Caco-2 (cell line): Measurements from ENCODE around the gene FCN1. TPM values are rescaled to one million over a fixed set of nuclear protein-coding genes. Genes with fewer than 3 reads are reported as not detected.

Experiments used
- BruUV-seq: library from RNA; stranded (reverse); fragments of 400-500 nt; replicated peaks from 2 replicates; lab custom pipeline; 2021; lab: Mats Ljungman, UMichigan
- CTCF ChIA-PET: fragments of 300-600 bp; sonication (Branson Sonifier 250); formaldehyde crosslinking; loops from one replicate; lab custom pipeline; 2022; ENCODE audit warnings: antibody characterized with exemption; lab: Charles Lee
- POLR2A ChIA-PET: fragments of 300-600 bp; sonication (Branson Sonifier 250); formaldehyde crosslinking; loops from one replicate; lab custom pipeline; 2022; ENCODE audit warnings: antibody characterized with exemption; lab: Charles Lee
- DNase-seq, 2 experiments: peaks; one replicate each; pipeline versions ENCODE4 v3.0.0 to v3.0.0-alpha.2; 2020 to 2022
- H3K27me3 ChIP-seq: replicated peaks from 2 replicates; pipeline ENCODE4 v1.6.0; 2011; ENCODE audit warnings: low read length; ENCODE audit not compliant: control insufficient read depth, insufficient read depth
- H3K36me3 ChIP-seq: 2 replicates; pipeline ENCODE4 v1.5.1; 2011; ENCODE audit warnings: low read length; ENCODE audit not compliant: control insufficient read depth, insufficient read depth
- H3K4me1 ChIP-seq: fragments of 250-450 bp; sonication (Bioruptor Pico); 2 replicates; pipeline ENCODE4 v1.5.1; 2020; ENCODE audit warnings: mild to moderate bottlenecking
- H3K4me3 ChIP-seq: 2 replicates; pipeline ENCODE4 v1.5.1; 2011; ENCODE audit warnings: low read depth, mild to moderate bottlenecking, control low read depth, low read length
- H3K9me3 ChIP-seq: fragments of 250-450 bp; sonication (Bioruptor Pico); 2 replicates; pipeline ENCODE4 v1.5.1; 2020; ENCODE audit warnings: mild to moderate bottlenecking, moderate library complexity
- H3K27ac Mint-ChIP-seq: one replicate; pipeline ENCODE4 v1.8.0; 2022; ENCODE audit warnings: mixed read lengths; ENCODE audit not compliant: unreplicated experiment
- H3K27me3 Mint-ChIP-seq: one replicate; pipeline ENCODE4 v1.8.0; 2022; ENCODE audit warnings: mixed read lengths; ENCODE audit not compliant: insufficient read depth, unreplicated experiment
- H3K36me3 Mint-ChIP-seq: one replicate; pipeline ENCODE4 v1.8.0; 2022; ENCODE audit warnings: mild to moderate bottlenecking, mixed read lengths; ENCODE audit not compliant: insufficient read depth, unreplicated experiment
- H3K4me1 Mint-ChIP-seq: one replicate; pipeline ENCODE4 v1.8.0; 2022; ENCODE audit warnings: low read depth, mixed read lengths; ENCODE audit not compliant: unreplicated experiment
- H3K4me3 Mint-ChIP-seq: one replicate; pipeline ENCODE4 v1.8.0; 2022; ENCODE audit warnings: mild to moderate bottlenecking, moderate library complexity, mixed read lengths; ENCODE audit not compliant: unreplicated experiment
- H3K9me3 Mint-ChIP-seq: one replicate; pipeline ENCODE4 v1.8.0; 2022; ENCODE audit warnings: mixed read lengths; ENCODE audit not compliant: unreplicated experiment
- intact Hi-C: fragments of 100-400 bp; cut with micrococcal nuclease; formaldehyde crosslinking; loops from one replicate; pipeline ENCODE4 v1.10.0; 2022; ENCODE audit not compliant: unreplicated experiment
- total RNA-seq: library from RNA; stranded (reverse); gene quantifications from 2 replicates; pipeline ENCODE4 v1.2.3, GENCODE V29; 2022
- TF ChIP-seq, protein P1 (sequence below), 2 experiments: fragments of 200-600 bp in 1 of 2; IDR thresholded peaks; 1 replicate in 1 of 2; 2 replicates in 1 of 2; pipeline versions ENCODE4 v1.5.1 to v1.8.0; 2011 to 2022; ENCODE audit warnings: antibody characterized with exemption in 1 of 2, control low read depth in 1 of 2, inconsistent platforms in 1 of 2, low read depth in 1 of 2, low read length in 1 of 2, mild to moderate bottlenecking in 1 of 2, moderate library complexity in 1 of 2; ENCODE audit not compliant: insufficient read depth in 1 of 2, severe bottlenecking in 1 of 2, unreplicated experiment in 1 of 2

Gene FCN1
- total RNA-seq, 1 experiment from 2014 or later, result not detected

GRCh38 chr9:134918646-134919045 is 934 bp upstream of the FCN1 start:
- CTCF ChIA-PET, result no interaction called here
- no peak for DNase-seq
- no peak overlapping the region for H3K4me3 ChIP-seq
- TF ChIP-seq, protein P1, sequence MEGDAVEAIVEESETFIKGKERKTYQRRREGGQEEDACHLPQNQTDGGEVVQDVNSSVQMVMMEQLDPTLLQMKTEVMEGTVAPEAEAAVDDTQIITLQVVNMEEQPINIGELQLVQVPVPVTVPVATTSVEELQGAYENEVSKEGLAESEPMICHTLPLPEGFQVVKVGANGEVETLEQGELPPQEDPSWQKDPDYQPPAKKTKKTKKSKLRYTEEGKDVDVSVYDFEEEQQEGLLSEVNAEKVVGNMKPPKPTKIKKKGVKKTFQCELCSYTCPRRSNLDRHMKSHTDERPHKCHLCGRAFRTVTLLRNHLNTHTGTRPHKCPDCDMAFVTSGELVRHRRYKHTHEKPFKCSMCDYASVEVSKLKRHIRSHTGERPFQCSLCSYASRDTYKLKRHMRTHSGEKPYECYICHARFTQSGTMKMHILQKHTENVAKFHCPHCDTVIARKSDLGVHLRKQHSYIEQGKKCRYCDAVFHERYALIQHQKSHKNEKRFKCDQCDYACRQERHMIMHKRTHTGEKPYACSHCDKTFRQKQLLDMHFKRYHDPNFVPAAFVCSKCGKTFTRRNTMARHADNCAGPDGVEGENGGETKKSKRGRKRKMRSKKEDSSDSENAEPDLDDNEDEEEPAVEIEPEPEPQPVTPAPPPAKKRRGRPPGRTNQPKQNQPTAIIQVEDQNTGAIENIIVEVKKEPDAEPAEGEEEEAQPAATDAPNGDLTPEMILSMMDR (IDR thresholded peaks at IDR 0.05; ENCODE audit: insufficient read depth in 1 of 2, low read depth in 1 of 2, low read length in 1 of 2, severe bottlenecking in 1 of 2, unreplicated experiment in 1 of 2), result no peak
- no peaks in the 10 kb centered on the region for H3K36me3 Mint-ChIP-seq
- intact Hi-C loops, result no loop called here
- no peak overlapping the region for H3K27ac Mint-ChIP-seq
- POLR2A ChIA-PET, result no interaction called here
- no peaks in the 10 kb centered on the region for H3K4me1 ChIP-seq
- no peaks in the 10 kb centered on the region for H3K9me3 Mint-ChIP-seq
- H3K27me3 Mint-ChIP-seq, result peaks cover 9% of the 10 kb centered on the region
- H3K27me3 ChIP-seq, result no peaks in the 10 kb centered on the region
- no peaks in the 10 kb centered on the region for H3K9me3 ChIP-seq
- no peaks in the 10 kb centered on the region for H3K4me1 Mint-ChIP-seq
- no peak overlapping the region for H3K4me3 Mint-ChIP-seq
- BruUV-seq, result no TSS peak
- no peaks in the 10 kb centered on the region for H3K36me3 ChIP-seq

DNA sequence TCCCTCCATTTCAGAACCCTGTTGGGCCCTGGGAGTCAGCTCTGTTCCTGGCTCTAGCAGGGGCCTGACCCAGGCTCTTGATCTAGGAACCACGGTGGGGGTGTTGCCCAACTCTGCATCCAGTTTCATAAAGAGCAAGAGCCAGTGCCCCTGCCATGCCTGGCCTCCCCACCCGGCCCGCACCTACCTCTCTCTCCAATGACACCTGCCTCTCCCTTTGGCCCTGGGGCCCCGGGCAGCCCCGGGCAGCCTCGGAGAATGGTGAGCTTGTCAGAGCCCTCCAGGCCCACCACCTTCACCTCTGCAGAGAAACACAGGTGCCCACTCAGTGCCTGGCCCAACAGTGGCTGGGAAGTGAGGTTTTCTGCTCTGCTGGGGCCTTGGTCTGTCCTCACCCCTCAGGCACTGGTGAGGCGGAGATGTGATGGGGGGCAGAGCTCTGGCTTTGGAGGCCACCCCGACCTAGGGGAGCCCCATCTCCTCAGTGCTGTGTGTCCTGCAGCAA is 1.5 kb downstream of the FCN1 start:
- Histone ChIP-seq H3K4me3 (no peak overlapping the region), H3K4me1 (no peaks in the 10 kb centered on the region), H3K27me3 (no peaks in the 10 kb centered on the region), H3K36me3 (no peaks in the 10 kb centered on the region), H3K9me3 (no peaks in the 10 kb centered on the region)
- Mint-ChIP-seq H3K36me3 (no peaks in the 10 kb centered on the region), H3K9me3 (no peaks in the 10 kb centered on the region), H3K27me3 (peaks cover 7% of the 10 kb centered on the region), H3K27ac (no peak overlapping the region), H3K4me3 (no peak overlapping the region), H3K4me1 (no peaks in the 10 kb centered on the region)
- TF ChIP-seq, protein P1 (IDR thresholded peaks at IDR 0.05; ENCODE audit: insufficient read depth in 1 of 2, low read depth in 1 of 2, low read length in 1 of 2, severe bottlenecking in 1 of 2, unreplicated experiment in 1 of 2), result no peak
- POLR2A ChIA-PET, result interaction anchor here (0.5 kb wide), 1 partner anchor 26 kb away, joined by 3 read pairs; no protein-coding TSS in a partner anchor
- BruUV-seq, result no TSS peak
- CTCF ChIA-PET, result no interaction called here
- DNase-seq, result no peak
- intact Hi-C loops, result no loop called here

- CTCF ChIA-PET, result no interaction called here
- no peak for DNase-seq
- TF ChIP-seq, protein P1 (IDR thresholded peaks at IDR 0.05; ENCODE audit: insufficient read depth in 1 of 2, low read depth in 1 of 2, low read length in 1 of 2, severe bottlenecking in 1 of 2, unreplicated experiment in 1 of 2), result no peak
- Mint-ChIP-seq H3K27ac (no peak overlapping the region), H3K36me3 (no peaks in the 10 kb centered on the region), H3K27me3 (peaks cover 15% of the 10 kb centered on the region), H3K9me3 (no peaks in the 10 kb centered on the region), H3K4me3 (no peak overlapping the region), H3K4me1 (no peaks in the 10 kb centered on the region)
- Histone ChIP-seq H3K9me3 (no peaks in the 10 kb centered on the region), H3K4me1 (no peaks in the 10 kb centered on the region), H3K4me3 (no peak overlapping the region), H3K27me3 (no peaks in the 10 kb centered on the region), H3K36me3 (no peaks in the 10 kb centered on the region)
- intact Hi-C loops, result no loop called here
- BruUV-seq, result no TSS peak
- POLR2A ChIA-PET, result interaction anchor here (0.5 kb wide), 1 partner anchor 27 kb away, joined by 3 read pairs; no protein-coding TSS in a partner anchor
Measured at GRCh38 chr9:134915046-134915985, 2.4 kb downstream of the FCN1 start.
